ENCODE data around the gene SOX30.
"Not testable (repeated sequence)": the region's sequence is repeated elsewhere in the genome, so short reads cannot be mapped to it uniquely, and the experiment has no call there.

SOX30 gene

GRCh38 chr5:157652377-157652692, at the start of gene SOX30:
Gene SOX30, minus strand, starts transcription at chr5:157652438. Its CDS starts 360 bp downstream, at chr5:157652078.
- DNase-seq (ENCODE audit: low spot score), result no peak
- TF ChIP-seq, protein P1, sequence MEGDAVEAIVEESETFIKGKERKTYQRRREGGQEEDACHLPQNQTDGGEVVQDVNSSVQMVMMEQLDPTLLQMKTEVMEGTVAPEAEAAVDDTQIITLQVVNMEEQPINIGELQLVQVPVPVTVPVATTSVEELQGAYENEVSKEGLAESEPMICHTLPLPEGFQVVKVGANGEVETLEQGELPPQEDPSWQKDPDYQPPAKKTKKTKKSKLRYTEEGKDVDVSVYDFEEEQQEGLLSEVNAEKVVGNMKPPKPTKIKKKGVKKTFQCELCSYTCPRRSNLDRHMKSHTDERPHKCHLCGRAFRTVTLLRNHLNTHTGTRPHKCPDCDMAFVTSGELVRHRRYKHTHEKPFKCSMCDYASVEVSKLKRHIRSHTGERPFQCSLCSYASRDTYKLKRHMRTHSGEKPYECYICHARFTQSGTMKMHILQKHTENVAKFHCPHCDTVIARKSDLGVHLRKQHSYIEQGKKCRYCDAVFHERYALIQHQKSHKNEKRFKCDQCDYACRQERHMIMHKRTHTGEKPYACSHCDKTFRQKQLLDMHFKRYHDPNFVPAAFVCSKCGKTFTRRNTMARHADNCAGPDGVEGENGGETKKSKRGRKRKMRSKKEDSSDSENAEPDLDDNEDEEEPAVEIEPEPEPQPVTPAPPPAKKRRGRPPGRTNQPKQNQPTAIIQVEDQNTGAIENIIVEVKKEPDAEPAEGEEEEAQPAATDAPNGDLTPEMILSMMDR (IDR thresholded peaks at IDR 0.05; ENCODE audit: extremely low read depth, missing control alignments), result no peak

DNA sequence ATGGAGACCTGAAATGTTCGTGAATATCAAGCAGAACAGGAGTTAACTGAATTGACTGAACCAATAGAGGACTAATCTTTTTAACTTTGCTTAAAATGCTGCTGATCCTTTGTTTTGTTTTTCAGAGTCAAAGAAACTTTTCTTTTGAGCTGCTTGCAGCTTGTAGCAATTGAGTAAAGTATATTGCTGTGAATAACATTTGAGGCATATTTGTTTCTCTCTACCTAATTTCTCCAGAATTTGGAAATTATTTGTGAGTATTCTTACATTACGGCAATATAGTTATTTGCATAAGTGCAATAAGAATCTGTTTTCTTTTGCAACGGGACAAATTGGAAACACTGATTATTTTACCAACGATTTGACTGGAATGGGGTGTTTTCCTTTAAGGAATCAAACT, 46.4 kb upstream of the SOX30 start:
- not testable (repeated sequence) for DNase-seq (ENCODE audit: low spot score)

GRCh38 chr5:157696154-157696553, 43.9 kb upstream of the SOX30 start:
- not testable (repeated sequence) for DNase-seq (ENCODE audit: low spot score)

DNA sequence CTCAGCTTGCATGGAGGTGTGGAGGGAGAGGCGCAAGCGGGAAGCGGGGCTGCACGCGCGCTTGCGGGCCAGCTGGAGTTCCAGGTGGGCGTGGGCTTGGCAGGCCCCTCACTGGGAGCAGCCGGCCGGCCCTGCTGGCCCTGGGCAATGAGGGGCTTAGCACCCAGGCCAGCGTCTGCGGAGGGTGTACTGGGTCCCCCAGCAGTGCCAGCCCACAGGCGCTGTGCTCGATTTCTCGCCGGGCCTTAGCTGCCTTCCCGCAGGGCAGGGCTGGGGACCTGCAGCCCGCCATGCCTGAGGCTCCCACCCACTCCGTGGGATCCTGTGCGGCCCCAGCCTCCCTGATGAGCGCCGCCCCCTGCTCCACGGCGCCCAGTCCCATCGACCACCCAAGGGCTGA, 41.6 kb upstream of the SOX30 start:
- not testable (repeated sequence) for DNase-seq (ENCODE audit: low spot score)

DNA sequence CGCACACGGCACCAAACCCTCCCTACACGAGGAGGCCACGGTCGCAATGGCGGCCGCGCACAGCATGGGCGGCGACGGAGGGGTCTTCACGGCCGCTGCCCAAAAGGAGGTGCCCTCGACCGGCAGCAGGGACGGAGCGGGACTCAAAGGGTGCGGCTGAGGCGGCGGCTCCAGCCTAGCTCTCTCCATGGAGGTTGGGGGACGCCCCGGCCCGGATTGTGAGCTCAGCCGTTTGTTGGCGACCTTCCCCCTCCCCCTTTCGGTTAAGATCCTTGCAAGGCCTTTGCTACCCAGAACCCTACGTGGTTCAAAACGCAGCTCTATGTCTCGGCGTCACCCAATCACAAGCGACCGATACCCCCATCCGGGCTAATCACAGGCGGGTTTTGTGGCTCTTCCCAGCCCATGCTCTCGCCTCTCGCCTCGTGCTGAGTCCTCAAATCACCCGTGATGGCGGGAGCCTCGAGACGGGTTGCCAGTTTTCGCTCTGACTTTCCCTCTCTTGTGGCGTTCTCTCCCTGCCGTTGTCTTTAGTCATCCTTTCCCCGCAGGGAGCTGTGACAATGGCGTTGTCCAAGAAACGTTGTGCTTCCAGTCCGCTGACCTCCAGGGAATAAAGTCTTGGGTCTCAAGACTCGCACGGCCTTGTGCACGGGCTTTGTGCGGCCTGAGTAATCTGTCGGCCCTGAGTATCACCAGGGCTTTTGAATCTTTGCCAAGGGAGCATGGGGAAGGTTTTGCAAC, 38.6 kb upstream of the SOX30 start:
- no peak for DNase-seq (ENCODE audit: low spot score)
- TF ChIP-seq, protein P1 (IDR thresholded peaks at IDR 0.05; ENCODE audit: extremely low read depth, missing control alignments), result no peak

- DNase-seq (ENCODE audit: low spot score), result no peak
- TF ChIP-seq, protein P1 (IDR thresholded peaks at IDR 0.05; ENCODE audit: extremely low read depth, missing control alignments), result no peak
Measured at GRCh38 chr5:157689942-157690689, 37.9 kb upstream of the SOX30 start.

- no peak for DNase-seq (ENCODE audit: low spot score)
- TF ChIP-seq, protein P1 (IDR thresholded peaks at IDR 0.05; ENCODE audit: extremely low read depth, missing control alignments), result no peak
Measured at GRCh38 chr5:157687198-157687554, 34.9 kb upstream of the SOX30 start.

GRCh38 chr5:157686276-157687197, 34.3 kb upstream of the SOX30 start:
- DNase-seq (ENCODE audit: low spot score), result not testable (repeated sequence)

DNA sequence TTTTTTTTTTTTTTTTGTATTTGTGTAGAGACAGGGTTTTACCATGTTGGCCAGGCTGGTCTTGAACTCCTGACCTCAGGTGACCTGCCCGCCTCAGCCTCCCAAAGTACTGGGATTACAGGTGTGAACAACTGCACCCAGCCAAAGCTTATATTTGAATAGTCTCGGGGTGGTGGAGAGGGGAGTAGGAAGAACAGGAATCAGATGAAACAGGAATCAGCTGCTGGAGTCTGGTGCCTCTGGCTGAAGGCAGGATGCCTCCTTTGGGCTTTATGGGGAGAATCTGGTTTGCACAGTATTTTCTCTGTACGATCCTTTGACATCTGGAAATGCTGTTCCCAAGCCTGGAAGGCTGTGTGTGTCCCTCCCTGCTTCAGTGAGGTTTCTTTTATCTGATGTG, 30.0 kb upstream of the SOX30 start:
- TF ChIP-seq, protein P1 (IDR thresholded peaks at IDR 0.05; ENCODE audit: extremely low read depth, missing control alignments), result no peak

More for the DNA sequence above, 30.0 kb upstream of the SOX30 start:
- DNase-seq (ENCODE audit: low spot score), result no peak
